Hepatocyte (in vitro differentiated cells): ENCODE data around the gene TENT5C.

Experiments
- EZH2phosphoT487 ChIP-seq: fragments of 200-600 bp; sonication (generic); IDR thresholded peaks from one replicate; pipeline ENCODE4 v1.6.1; 2018; ENCODE audit warnings: antibody characterized with exemption, mild to moderate bottlenecking, low read depth, moderate library complexity; ENCODE audit not compliant: unreplicated experiment, severe bottlenecking
- TF ChIP-seq, protein P1 (sequence below): fragments of 200-600 bp; sonication (generic); IDR thresholded peaks from 2 replicates; pipeline ENCODE4 v1.5.1; 2016; ENCODE audit warnings: antibody characterized with exemption, mild to moderate bottlenecking; ENCODE audit not compliant: poor library complexity

DNA sequence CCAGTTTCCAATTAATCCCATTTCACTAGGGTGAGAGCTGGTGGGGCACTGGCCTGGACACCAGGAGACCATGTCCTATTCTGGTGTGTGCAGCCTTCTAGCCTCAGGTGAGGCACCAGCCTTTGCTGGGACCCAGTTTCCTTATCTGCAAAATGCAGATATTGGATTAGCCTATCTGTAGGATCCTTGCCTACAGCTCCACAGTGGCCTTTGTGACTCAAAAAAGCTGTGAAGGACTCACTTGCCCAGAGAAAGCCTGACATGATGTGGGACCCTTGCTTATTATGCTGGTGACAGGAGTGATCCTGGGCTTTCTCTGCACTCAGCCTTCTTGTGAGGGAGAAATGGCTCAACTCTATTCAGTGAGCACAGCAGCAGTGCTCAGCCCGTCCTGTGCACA lies 32.3 kb downstream of the TENT5C start:
- TF ChIP-seq, protein P1, sequence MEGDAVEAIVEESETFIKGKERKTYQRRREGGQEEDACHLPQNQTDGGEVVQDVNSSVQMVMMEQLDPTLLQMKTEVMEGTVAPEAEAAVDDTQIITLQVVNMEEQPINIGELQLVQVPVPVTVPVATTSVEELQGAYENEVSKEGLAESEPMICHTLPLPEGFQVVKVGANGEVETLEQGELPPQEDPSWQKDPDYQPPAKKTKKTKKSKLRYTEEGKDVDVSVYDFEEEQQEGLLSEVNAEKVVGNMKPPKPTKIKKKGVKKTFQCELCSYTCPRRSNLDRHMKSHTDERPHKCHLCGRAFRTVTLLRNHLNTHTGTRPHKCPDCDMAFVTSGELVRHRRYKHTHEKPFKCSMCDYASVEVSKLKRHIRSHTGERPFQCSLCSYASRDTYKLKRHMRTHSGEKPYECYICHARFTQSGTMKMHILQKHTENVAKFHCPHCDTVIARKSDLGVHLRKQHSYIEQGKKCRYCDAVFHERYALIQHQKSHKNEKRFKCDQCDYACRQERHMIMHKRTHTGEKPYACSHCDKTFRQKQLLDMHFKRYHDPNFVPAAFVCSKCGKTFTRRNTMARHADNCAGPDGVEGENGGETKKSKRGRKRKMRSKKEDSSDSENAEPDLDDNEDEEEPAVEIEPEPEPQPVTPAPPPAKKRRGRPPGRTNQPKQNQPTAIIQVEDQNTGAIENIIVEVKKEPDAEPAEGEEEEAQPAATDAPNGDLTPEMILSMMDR, result no peak
- no peak for TF ChIP-seq EZH2phosphoT487
